ENCODE data around the gene TCF15. TPM values are rescaled to one million over a fixed set of nuclear protein-coding genes. Genes with fewer than 3 reads are reported as not detected.

The TCF15 gene
- total and polyA plus RNA-seq, 2 of the 13 experiments (the other 11 are each of a cell fraction or from before 2014, with no cell fraction given), result not detected

DNA sequence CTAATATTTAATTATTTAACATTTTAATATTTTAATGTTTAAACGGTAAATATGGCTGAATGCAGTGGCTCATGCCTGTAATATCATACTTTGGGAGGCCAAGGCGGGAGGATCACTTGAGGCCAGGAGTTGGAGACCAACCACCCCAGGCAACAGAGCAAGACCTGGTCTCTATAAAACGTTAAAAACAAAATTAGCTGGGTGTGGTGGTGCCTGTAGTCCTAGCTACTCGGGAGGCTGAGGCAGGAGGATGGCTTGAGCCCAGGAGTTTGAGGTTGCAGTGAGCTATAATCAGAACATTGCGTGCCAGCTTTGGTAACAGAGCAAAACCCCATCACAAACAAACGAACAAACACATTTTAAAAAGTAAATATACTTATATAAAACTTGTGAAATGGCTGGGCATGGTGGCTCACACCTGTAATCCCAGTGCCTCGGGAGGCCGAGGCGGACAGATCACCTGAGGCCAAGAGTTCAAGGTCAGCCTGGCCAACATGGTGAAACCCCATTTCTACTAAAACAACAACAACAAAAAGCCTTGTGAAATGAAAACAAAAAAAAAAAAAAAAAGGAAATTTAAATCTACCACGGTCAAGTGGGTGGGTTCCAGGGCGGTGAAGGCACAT is 34.7 kb upstream of the TCF15 start (continued):
- 0 out of 2 replicates have a peak, but pooled peaks have one; percentile 35 for TF ChIP-seq FOXK1 (CRISPR knock-in tag; IDR thresholded peaks at IDR 0.05; ENCODE audit: borderline replicate concordance, low read depth)
- TF ChIP-seq RXRA (CRISPR knock-in tag; IDR thresholded peaks at IDR 0.05), result peak; percentile 52
- TF ChIP-seq, protein P1, sequence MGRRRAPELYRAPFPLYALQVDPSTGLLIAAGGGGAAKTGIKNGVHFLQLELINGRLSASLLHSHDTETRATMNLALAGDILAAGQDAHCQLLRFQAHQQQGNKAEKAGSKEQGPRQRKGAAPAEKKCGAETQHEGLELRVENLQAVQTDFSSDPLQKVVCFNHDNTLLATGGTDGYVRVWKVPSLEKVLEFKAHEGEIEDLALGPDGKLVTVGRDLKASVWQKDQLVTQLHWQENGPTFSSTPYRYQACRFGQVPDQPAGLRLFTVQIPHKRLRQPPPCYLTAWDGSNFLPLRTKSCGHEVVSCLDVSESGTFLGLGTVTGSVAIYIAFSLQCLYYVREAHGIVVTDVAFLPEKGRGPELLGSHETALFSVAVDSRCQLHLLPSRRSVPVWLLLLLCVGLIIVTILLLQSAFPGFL (CRISPR knock-in tag; IDR thresholded peaks at IDR 0.05), result no peak
- no peak for TF ChIP-seq XRCC5 (optimal IDR thresholded peaks at IDR 0.05; ENCODE audit: low read length)
- no peak for TF ChIP-seq TCF7L2 (IDR thresholded peaks at IDR 0.05; ENCODE audit: low read depth, low read length)
- TF ChIP-seq ZEB1 (IDR thresholded peaks at IDR 0.05; ENCODE audit: insufficient replicate concordance, low read depth), result no peak
- no peak for TF ChIP-seq BRCA1 (CRISPR knock-in tag; IDR thresholded peaks at IDR 0.05)
- TF ChIP-seq REL (CRISPR knock-in tag; conservative IDR thresholded peaks at IDR 0.05), result no peak
- TF ChIP-seq, protein P2, sequence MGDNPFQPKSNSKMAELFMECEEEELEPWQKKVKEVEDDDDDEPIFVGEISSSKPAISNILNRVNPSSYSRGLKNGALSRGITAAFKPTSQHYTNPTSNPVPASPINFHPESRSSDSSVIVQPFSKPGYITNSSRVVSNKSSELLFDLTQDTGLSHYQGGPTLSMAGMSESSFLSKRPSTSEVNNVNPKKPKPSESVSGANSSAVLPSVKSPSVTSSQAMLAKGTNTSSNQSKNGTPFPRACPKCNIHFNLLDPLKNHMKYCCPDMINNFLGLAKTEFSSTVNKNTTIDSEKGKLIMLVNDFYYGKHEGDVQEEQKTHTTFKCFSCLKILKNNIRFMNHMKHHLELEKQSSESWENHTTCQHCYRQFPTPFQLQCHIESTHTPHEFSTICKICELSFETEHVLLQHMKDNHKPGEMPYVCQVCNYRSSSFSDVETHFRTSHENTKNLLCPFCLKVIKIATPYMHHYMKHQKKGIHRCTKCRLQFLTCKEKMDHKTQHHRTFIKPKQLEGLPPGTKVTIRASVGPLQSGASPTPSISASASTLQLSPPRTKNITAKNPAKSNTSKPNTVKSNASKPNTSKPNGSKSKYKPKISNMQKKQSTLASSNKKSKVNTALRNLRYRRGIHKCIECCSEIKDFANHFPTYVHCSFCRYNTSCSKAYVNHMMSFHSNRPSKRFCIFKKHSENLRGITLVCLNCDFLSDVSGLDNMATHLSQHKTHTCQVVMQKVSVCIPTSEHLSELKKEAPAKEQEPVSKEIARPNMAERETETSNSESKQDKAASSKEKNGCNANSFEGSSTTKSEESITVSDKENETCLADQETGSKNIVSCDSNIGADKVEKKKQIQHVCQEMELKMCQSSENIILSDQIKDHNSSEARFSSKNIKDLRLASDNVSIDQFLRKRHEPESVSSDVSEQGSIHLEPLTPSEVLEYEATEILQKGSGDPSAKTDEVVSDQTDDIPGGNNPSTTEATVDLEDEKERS (CRISPR knock-in tag; IDR thresholded peaks at IDR 0.05), result peak; percentile 40; the same call in 1 of the 2 replicates
- TF ChIP-seq YY1 (IDR thresholded peaks at IDR 0.05; ENCODE audit: insufficient read depth, insufficient replicate concordance, low read depth, low read length), result peak; percentile 2
- TF ChIP-seq, protein P3, sequence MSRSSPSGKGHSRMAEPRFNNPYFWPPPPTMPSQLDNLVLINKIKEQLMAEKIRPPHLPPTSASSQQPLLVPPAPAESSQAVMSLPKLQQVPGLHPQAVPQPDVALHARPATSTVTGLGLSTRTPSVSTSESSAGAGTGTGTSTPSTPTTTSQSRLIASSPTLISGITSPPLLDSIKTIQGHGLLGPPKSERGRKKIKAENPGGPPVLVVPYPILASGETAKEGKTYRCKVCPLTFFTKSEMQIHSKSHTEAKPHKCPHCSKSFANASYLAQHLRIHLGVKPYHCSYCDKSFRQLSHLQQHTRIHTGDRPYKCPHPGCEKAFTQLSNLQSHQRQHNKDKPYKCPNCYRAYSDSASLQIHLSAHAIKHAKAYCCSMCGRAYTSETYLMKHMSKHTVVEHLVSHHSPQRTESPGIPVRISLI (CRISPR knock-in tag; IDR thresholded peaks at IDR 0.05; ENCODE audit: borderline replicate concordance), result 0 out of 2 replicates have a peak, but pooled peaks have one; percentile 31
- TF ChIP-seq POLR2G (IDR thresholded peaks at IDR 0.05; ENCODE audit: low read depth, low read length), result no peak
- TF ChIP-seq ZNF703 (CRISPR knock-in tag; IDR thresholded peaks at IDR 0.05; ENCODE audit: borderline replicate concordance), result 0 out of 2 replicates have a peak, but pooled peaks have one; percentile 0
- peak; percentile 98 for TF ChIP-seq ZNF460 (CRISPR knock-in tag; IDR thresholded peaks at IDR 0.05; ENCODE audit: borderline replicate concordance)
- no peak for TF ChIP-seq HOXA3 (CRISPR knock-in tag; IDR thresholded peaks at IDR 0.05)
- TF ChIP-seq BHLHE40 (IDR thresholded peaks at IDR 0.05; ENCODE audit: low read length), result peak; percentile 75
- no peak for TF ChIP-seq REXO4 (CRISPR knock-in tag; IDR thresholded peaks at IDR 0.05; ENCODE audit: borderline replicate concordance)
- no peak for TF ChIP-seq FIP1L1 (IDR thresholded peaks at IDR 0.05; ENCODE audit: borderline replicate concordance, insufficient read depth, low read depth, low read length)
- peak; percentile 62 to 70 for TF ChIP-seq NR2F1 (CRISPR knock-in tag; IDR thresholded peaks at IDR 0.05)
- TF ChIP-seq ZNF234 (CRISPR knock-in tag; conservative IDR thresholded peaks at IDR 0.05), result no peak

Measured in HepG2 (cell line).